HL-60 (cell line): ENCODE data around the gene APEH.
A peak's percentile ranks its signal among the peaks of the same experiment; 100 is the strongest.

Experiments
- DNase-seq, 2 experiments: peaks; one replicate each; pipeline ENCODE4 v3.0.0-alpha.2; 2010 to 2020; ENCODE audit warnings: low read depth in 1 of 2, low spot score in 1 of 2
- H3K27ac ChIP-seq: fragments of 250-450 bp; sonication (Bioruptor Pico); replicated peaks from 2 replicates; pipeline ENCODE4 v1.5.1; 2020; ENCODE audit warnings: mild to moderate bottlenecking, moderate library complexity
- H3K27me3 ChIP-seq: fragments of 250-450 bp; sonication (Bioruptor Pico); 2 replicates; pipeline ENCODE4 v1.5.1; 2021; ENCODE audit warnings: mild to moderate bottlenecking, moderate library complexity; ENCODE audit not compliant: insufficient read depth, poor library complexity, severe bottlenecking
- H3K4me3 ChIP-seq: replicated peaks from 2 replicates; pipeline ENCODE4 v1.5.1; 2011; ENCODE audit warnings: mild to moderate bottlenecking, control low read depth, low read length; ENCODE audit not compliant: insufficient read depth
- CTCF ChIP-seq: IDR thresholded peaks from one replicate; pipeline ENCODE4 v1.5.1; 2011; ENCODE audit warnings: low read length, control low read depth, inconsistent platforms; ENCODE audit not compliant: insufficient read depth
- GABPA ChIP-seq: IDR thresholded peaks from 2 replicates; pipeline ENCODE4 v1.6.1; 2012; ENCODE audit warnings: low read depth
- POLR2AphosphoS5 ChIP-seq: IDR thresholded peaks from 2 replicates; pipeline ENCODE4 v1.6.1; 2012; ENCODE audit warnings: low read depth
- REST ChIP-seq: IDR thresholded peaks from 2 replicates; pipeline ENCODE4 v1.6.1; 2012; ENCODE audit warnings: low read depth; ENCODE audit not compliant: insufficient replicate concordance
- SPI1 ChIP-seq: IDR thresholded peaks from 2 replicates; pipeline ENCODE4 v1.6.1; 2012; ENCODE audit warnings: low read depth, mild to moderate bottlenecking, borderline replicate concordance

The APEH gene

GRCh38 chr3:49722896-49723295 lies 48.7 kb downstream of the APEH start:
- peak overlapping the region; percentile 96 for H3K27ac ChIP-seq

GRCh38 chr3:49723296-49723627 lies 49.1 kb downstream of the APEH start:
- Histone ChIP-seq H3K4me3 (peak overlapping the region; percentile 76), H3K27ac (peak overlapping the region; percentile 96), H3K27me3 (no peaks in the 10 kb centered on the region)
- DNase-seq: peak in 1 of 2 experiments; percentile 71
- TF ChIP-seq SPI1: no peak
- TF ChIP-seq GABPA: no peak
- no peak for TF ChIP-seq CTCF

More at GRCh38 chr3:49722896-49723295, 48.7 kb downstream of the APEH start:
- Histone ChIP-seq H3K4me3 (peak overlapping the region; percentile 76), H3K27me3 (no peaks in the 10 kb centered on the region)
- TF ChIP-seq GABPA: no peak
- TF ChIP-seq CTCF: no peak
- no peak for TF ChIP-seq SPI1
- TF ChIP-seq POLR2AphosphoS5: no peak; the same call in 1 of the 2 replicates
- TF ChIP-seq REST: no peak
- DNase-seq: no peak

GRCh38 chr3:49723628-49724551 lies 49.7 kb downstream of the APEH start, which contains the start of gene GMPPB:
Gene GMPPB, minus strand, starts transcription at chr3:49723951. Its CDS starts 225 bp downstream, at chr3:49723726.
- DNase-seq: peak; percentile 91 to 96
- TF ChIP-seq GABPA (no peak), SPI1 (peak; percentile 67; the same call in 1 of the 2 replicates), POLR2AphosphoS5 (peak; percentile 84)
- Histone ChIP-seq H3K4me3 (peak within 1 kb of the TSS; percentile 76), H3K27ac (peak within 1 kb of the TSS; percentile 96), H3K27me3 (no peaks in the 10 kb centered on the region)

GRCh38 chr3:49724586-49724985 lies 50.4 kb downstream of the APEH start:
- no peaks in the 10 kb centered on the region for H3K27me3 ChIP-seq
- no peak for DNase-seq
- peak overlapping the region; percentile 76 for H3K4me3 ChIP-seq
- TF ChIP-seq GABPA (no peak), SPI1 (no peak), POLR2AphosphoS5 (no peak), CTCF (no peak), REST (no peak)
- H3K27ac ChIP-seq: peak overlapping the region; percentile 96
